T-cell (primary cell): ENCODE data around the gene C10orf90. TPM values are rescaled to one million over a fixed set of nuclear protein-coding genes. Genes with fewer than 3 reads are reported as not detected.
"Not testable (repeated sequence)": the region's sequence is repeated elsewhere in the genome, so short reads cannot be mapped to it uniquely, and the experiment has no call there.

Experiments used
- ATAC-seq, 4 experiments: fragments of 200-7000 bp in 3 of 4; fragments of 150-1000 bp in 1 of 4; cut with Tn5 transposase; replicated peaks in 1 of 4; 1 replicate in 3 of 4; 2 replicates in 1 of 4; pipeline ENCODE4 v1.10.0; 2021; ENCODE audit warnings: moderate library complexity in 3 of 4, mild to moderate bottlenecking in 2 of 4, moderate number of reproducible peaks in 1 of 4
- CTCF ChIA-PET, 2 donors: fragments of 300-600 bp; sonication (Branson Sonifier 250); formaldehyde crosslinking; loops; one replicate each; lab custom pipeline; 2022; ENCODE audit warnings: antibody characterized with exemption in 2 of 2; lab: Charles Lee
- POLR2A ChIA-PET, 2 donors: fragments of 300-600 bp; sonication (Branson Sonifier 250); formaldehyde crosslinking; loops; one replicate each; lab custom pipeline; 2022; ENCODE audit warnings: antibody characterized with exemption in 2 of 2; lab: Charles Lee
- DNase-seq, 35 experiments: peaks; one replicate each; pipeline versions ENCODE4 v3.0.0 to v3.0.0-alpha.2; 2013 to 2023
- H3K27ac ChIP-seq: one replicate; pipeline ENCODE4 v1.5.1; 2013; ENCODE audit warnings: low read length
- H3K27me3 ChIP-seq, 2 experiments: replicated peaks in 1 of 2; 1 replicate in 1 of 2; 2 replicates in 1 of 2; pipeline versions ENCODE4 v1.6.1 to v1.7.0; 2013; ENCODE audit warnings: low read length in 1 of 2, mixed read lengths in 1 of 2; ENCODE audit not compliant: control insufficient read depth in 2 of 2, insufficient read depth in 2 of 2; ENCODE audit errors: extremely low read depth in 1 of 2
- H3K36me3 ChIP-seq, 2 donors: 1 replicate in 1 of 2; 2 replicates in 1 of 2; pipeline versions ENCODE4 v1.6.1 to v1.7.0; 2013; ENCODE audit warnings: low read length in 1 of 2; ENCODE audit not compliant: control insufficient read depth in 2 of 2, insufficient read depth in 1 of 2; ENCODE audit errors: extremely low read depth in 1 of 2
- H3K4me1 ChIP-seq, 2 experiments: 1 replicate in 1 of 2; 2 replicates in 1 of 2; pipeline versions ENCODE4 v1.6.1 to v1.7.0; 2013; ENCODE audit warnings: low read length in 2 of 2, mixed read lengths in 1 of 2; ENCODE audit not compliant: insufficient read depth in 2 of 2, control insufficient read depth in 1 of 2; ENCODE audit errors: extremely low read depth in 1 of 2
- H3K4me3 ChIP-seq, 2 donors: 1 replicate in 1 of 2; 2 replicates in 1 of 2; pipeline versions ENCODE4 v1.5.1 to v1.7.0; 2013; ENCODE audit warnings: mild to moderate bottlenecking in 2 of 2, low read length in 1 of 2, moderate library complexity in 1 of 2; ENCODE audit not compliant: control insufficient read depth in 1 of 2; ENCODE audit errors: extremely low read depth in 1 of 2
- H3K9me3 ChIP-seq: 2 replicates; pipeline ENCODE4 v1.7.0; 2013
- H3K27ac Mint-ChIP-seq, 2 donors: one replicate each; pipeline ENCODE4 v1.8.0; 2020 to 2021; ENCODE audit warnings: mild to moderate bottlenecking in 2 of 2, mixed read lengths in 2 of 2
- H3K27me3 Mint-ChIP-seq, 2 donors: one replicate each; pipeline ENCODE4 v1.8.0; 2021 to 2022; ENCODE audit warnings: mixed read lengths in 2 of 2
- H3K36me3 Mint-ChIP-seq: one replicate; pipeline ENCODE4 v1.8.0; 2021; ENCODE audit warnings: mixed read lengths
- H3K4me1 Mint-ChIP-seq, 3 donors: one replicate each; pipeline ENCODE4 v1.8.0; 2020 to 2022; ENCODE audit warnings: mixed read lengths in 3 of 3, mild to moderate bottlenecking in 1 of 3
- H3K4me3 Mint-ChIP-seq, 3 donors: one replicate each; pipeline ENCODE4 v1.8.0; 2020 to 2022; ENCODE audit warnings: mild to moderate bottlenecking in 3 of 3, mixed read lengths in 3 of 3, moderate library complexity in 3 of 3
- H3K9me3 Mint-ChIP-seq, 3 donors: one replicate each; pipeline ENCODE4 v1.8.0; 2020 to 2022; ENCODE audit warnings: mixed read lengths in 3 of 3
- WGBS: methylation state at CpG from one replicate; pipeline ENCODE4 v1.1.5; 2013; ENCODE audit warnings: missing lambda C conversion rate; ENCODE audit not compliant: insufficient coverage; 5-methylcytosine and 5-hydroxymethylcytosine counted together
- total RNA-seq, 35 experiments: library from RNA in 6 of 35; stranded (reverse) in 6 of 35; fragments of 120-200 nt in 1 of 35; gene quantifications; one replicate each; pipeline versions ENCODE4 v1.2.1 to v1.2.4 and lab custom pipeline; 2013 to 2026

Gene C10orf90
- total RNA-seq, 5 donors from 2014 or later (not counting 1 experiment from before 2014, with no cell fraction given): not detected

DNA sequence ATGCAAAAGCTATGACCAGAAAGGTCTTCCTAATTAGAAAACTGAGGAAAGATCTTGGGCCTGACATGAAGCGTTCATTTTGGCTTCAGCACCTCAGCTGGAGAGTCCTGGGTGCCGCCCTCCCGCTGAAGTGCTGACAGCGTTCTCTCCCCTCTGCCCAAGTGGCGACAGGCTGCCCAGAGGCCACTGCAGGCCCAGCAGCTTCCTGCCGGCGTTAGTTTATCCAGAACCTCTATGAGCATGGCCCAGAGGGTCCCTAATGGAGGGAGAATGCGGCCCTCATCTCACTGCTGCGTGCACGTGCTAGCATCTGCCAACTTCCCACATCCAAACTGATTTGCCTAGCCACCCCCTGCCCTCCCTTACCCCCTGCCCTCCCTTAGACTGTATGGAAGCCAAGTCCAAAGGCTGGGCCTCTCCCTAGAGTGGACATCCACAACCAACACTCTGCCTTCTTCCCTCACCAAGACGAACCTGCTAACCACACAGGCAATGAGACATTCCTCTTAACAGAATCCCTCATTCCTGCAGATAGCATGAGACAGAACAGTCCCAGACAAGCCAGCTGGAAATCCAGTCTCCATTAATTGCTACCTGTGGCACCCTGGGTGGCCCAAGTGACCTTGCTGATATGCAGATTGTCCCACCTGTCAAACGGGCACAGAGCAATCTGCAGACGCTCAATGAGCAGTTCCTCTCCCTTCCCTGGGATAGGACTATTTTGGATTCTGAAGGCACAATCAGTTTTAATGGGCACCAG is 108.4 kb downstream of the C10orf90 start:
- peaks cover 0 to 3% of the 10 kb centered on the region in 2 experiments for H3K27me3 ChIP-seq
- peaks cover 3% of the 10 kb centered on the region in 2 donors for H3K27me3 Mint-ChIP-seq
- no peak overlapping the region for H3K27ac ChIP-seq
- H3K9me3 ChIP-seq: no peaks in the 10 kb centered on the region
- no peaks in the 10 kb centered on the region for H3K36me3 ChIP-seq
- H3K27ac Mint-ChIP-seq: no peak overlapping the region
- H3K4me3 Mint-ChIP-seq: no peak overlapping the region
- ChIA-PET CTCF (no interaction called here), POLR2A (no interaction called here)
- no peaks in the 10 kb centered on the region for H3K4me1 Mint-ChIP-seq
- H3K4me1 ChIP-seq: no peaks in the 10 kb centered on the region
- peaks cover 0 to 4% (median 0%) of the 10 kb centered on the region in 3 donors for H3K9me3 Mint-ChIP-seq
- WGBS: 52% methylated on average over 9 of the region's 13 CpGs
- no peak for DNase-seq
- H3K4me3 ChIP-seq: no peak overlapping the region
- H3K36me3 Mint-ChIP-seq: no peaks in the 10 kb centered on the region
- no peak for ATAC-seq

DNA sequence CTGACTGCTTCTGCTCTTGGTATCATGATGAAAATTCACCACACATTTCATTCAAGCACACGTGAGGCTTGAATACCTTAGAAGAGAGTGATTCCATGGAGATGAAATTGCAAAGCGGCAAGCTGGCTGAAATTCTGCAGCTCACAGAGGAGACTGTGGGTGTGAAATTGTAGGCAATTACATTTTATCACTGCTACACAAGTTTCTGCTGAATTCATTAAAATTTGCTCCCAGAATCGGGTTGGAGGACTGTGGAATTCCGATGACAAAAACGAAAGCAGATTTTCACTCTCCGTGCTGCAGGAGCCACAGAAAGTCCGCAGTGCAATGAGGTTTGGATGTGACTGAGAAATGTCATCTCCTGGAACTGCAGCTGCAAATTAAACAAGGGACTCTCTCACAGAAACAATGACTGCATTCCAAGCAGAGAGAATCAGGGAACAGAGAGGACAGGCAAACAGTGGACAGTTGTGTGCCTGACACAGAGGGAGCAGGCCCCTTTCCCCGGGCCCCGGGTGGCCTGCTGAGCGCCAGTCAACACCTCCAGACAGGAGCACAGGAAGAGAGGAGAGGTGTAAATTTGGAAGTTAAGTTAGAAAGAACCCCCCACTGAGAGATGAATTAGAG is 109.1 kb downstream of the C10orf90 start:
- H3K27ac ChIP-seq: no peak overlapping the region
- Mint-ChIP-seq H3K36me3 (no peaks in the 10 kb centered on the region), H3K27me3 (peaks cover 2 to 3% of the 10 kb centered on the region in 2 donors), H3K4me3 (no peak overlapping the region), H3K27ac (no peak overlapping the region), H3K9me3 (peaks cover 0 to 4% (median 0%) of the 10 kb centered on the region in 3 donors), H3K4me1 (no peaks in the 10 kb centered on the region)
- 63% methylated on average over 7 of the region's 10 CpGs for WGBS
- H3K36me3 ChIP-seq: no peaks in the 10 kb centered on the region
- DNase-seq (no peak), ATAC-seq (no peak)
- H3K9me3 ChIP-seq: no peaks in the 10 kb centered on the region
- H3K27me3 ChIP-seq: peaks cover 0 to 3% of the 10 kb centered on the region in 2 experiments
- no peak overlapping the region for H3K4me3 ChIP-seq
- ChIA-PET CTCF (interaction anchor here in 1 of 2 donors (0.6 kb wide), 1 partner anchor 854 kb away, joined by 3 read pairs; no protein-coding TSS in a partner anchor), POLR2A (no interaction called here)
- H3K4me1 ChIP-seq: no peaks in the 10 kb centered on the region

DNA sequence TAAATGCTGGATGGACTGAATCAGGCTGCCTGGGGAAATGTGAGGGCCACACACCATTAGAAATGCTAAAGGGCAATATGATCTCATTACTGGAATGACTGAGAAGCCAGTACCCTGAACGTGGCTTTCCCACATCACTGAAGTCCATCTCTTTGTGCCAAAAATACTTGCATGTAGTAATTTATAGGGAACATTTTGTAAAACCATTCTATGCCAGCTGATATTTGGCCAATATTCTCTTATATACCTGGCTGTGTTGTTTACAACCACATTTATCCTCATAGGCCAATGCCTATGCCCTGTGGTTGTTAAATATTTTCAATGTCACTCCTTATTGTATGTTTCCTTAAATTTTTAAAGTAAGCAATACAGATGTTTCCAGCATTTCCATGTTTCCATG is 111.6 kb downstream of the C10orf90 start:
- H3K4me3 Mint-ChIP-seq: no peak overlapping the region
- no peak for DNase-seq
- no peaks in the 10 kb centered on the region for H3K4me1 Mint-ChIP-seq
- no peak overlapping the region for H3K27ac Mint-ChIP-seq
- Histone ChIP-seq H3K27ac (no peak overlapping the region), H3K4me1 (no peaks in the 10 kb centered on the region), H3K9me3 (no peaks in the 10 kb centered on the region), H3K4me3 (no peak overlapping the region), H3K36me3 (no peaks in the 10 kb centered on the region), H3K27me3 (peaks cover 0 to 3% of the 10 kb centered on the region in 2 experiments)
- POLR2A ChIA-PET: no interaction called here
- CTCF ChIA-PET: no interaction called here
- H3K36me3 Mint-ChIP-seq: no peaks in the 10 kb centered on the region
- ATAC-seq: no peak
- H3K27me3 Mint-ChIP-seq: peaks cover 0 to 3% of the 10 kb centered on the region in 2 donors
- no CpG with 5 or more reads among the region's 1 CpG for WGBS
- peaks cover 0 to 3% (median 0%) of the 10 kb centered on the region in 3 donors for H3K9me3 Mint-ChIP-seq

DNA sequence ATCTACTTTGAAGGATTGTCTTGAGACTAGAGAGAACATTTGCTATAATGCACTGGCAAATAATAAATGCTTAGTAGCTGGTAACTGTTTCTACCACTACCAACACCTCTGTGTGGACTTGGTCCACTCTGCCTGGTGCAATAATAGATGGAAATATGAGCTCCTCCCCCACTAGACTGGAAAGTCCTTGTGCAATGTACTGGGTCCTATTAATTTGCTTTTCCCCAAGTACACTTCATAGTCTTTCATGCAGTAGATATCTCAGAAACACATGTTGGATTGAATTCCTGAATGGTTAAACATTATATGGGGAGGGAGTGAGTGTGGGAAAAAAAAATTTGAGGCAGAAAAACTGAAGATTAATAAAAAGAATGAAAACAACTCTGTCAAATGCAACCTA is 119.3 kb downstream of the C10orf90 start:
- no peaks in the 10 kb centered on the region for H3K36me3 Mint-ChIP-seq

DNA sequence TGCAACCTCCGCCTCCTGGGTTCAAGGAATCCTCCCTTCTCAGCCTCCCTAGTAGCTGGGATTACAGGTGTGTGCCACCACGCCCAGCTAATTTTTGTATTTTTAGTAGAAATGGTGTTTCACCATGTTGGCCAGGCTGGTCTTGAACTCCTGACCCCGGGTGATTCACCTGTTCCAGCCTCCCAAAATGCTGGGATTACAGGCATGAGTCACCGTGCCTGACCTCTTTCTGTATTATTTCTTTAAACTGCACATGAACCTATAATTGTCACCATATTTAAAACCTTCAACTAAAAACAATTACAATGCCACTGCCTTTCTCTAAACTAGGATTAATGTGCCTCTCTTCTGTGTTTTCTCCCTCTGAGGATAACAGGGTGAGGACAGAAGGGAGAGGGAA is 119.9 kb downstream of the C10orf90 start:
- H3K9me3 Mint-ChIP-seq, H3K4me3 ChIP-seq, ATAC-seq, H3K4me1 Mint-ChIP-seq, H3K9me3 ChIP-seq, H3K27me3 ChIP-seq, H3K36me3 ChIP-seq, H3K4me3 Mint-ChIP-seq, H3K4me1 ChIP-seq, H3K27ac Mint-ChIP-seq, H3K27me3 Mint-ChIP-seq, H3K27ac ChIP-seq, H3K36me3 Mint-ChIP-seq, DNase-seq: not testable (repeated sequence)
- 60% methylated on average over 1 of the region's 4 CpGs for WGBS
- ChIA-PET POLR2A (interaction anchor here in 1 of 2 donors (0.7 kb wide), 1 partner anchor 496 kb away, joined by 7 read pairs; no protein-coding TSS in a partner anchor), CTCF (interaction anchor here in 1 of 2 donors (0.6 kb wide), 1 partner anchor 632 kb away, joined by 3 read pairs; no protein-coding TSS in a partner anchor)

More for the DNA sequence above, 119.3 kb downstream of the C10orf90 start:
- peaks cover 0 to 3% (median 0%) of the 10 kb centered on the region in 3 donors for H3K9me3 Mint-ChIP-seq
- no peaks in the 10 kb centered on the region for H3K27me3 ChIP-seq
- POLR2A ChIA-PET: no interaction called here
- H3K27ac ChIP-seq: no peak overlapping the region
- no peaks in the 10 kb centered on the region for H3K9me3 ChIP-seq
- no peak for ATAC-seq
- no peak overlapping the region for H3K4me3 Mint-ChIP-seq
- no peaks in the 10 kb centered on the region for H3K4me1 Mint-ChIP-seq
- no peaks in the 10 kb centered on the region for H3K27me3 Mint-ChIP-seq
- no peak for DNase-seq
- H3K4me1 ChIP-seq: no peaks in the 10 kb centered on the region
- H3K4me3 ChIP-seq: no peak overlapping the region
- CTCF ChIA-PET: interaction anchor here in 1 of 2 donors (0.6 kb wide), 1 partner anchor 632 kb away, joined by 3 read pairs; no protein-coding TSS in a partner anchor
- H3K36me3 ChIP-seq: no peaks in the 10 kb centered on the region
- H3K27ac Mint-ChIP-seq: no peak overlapping the region

DNA sequence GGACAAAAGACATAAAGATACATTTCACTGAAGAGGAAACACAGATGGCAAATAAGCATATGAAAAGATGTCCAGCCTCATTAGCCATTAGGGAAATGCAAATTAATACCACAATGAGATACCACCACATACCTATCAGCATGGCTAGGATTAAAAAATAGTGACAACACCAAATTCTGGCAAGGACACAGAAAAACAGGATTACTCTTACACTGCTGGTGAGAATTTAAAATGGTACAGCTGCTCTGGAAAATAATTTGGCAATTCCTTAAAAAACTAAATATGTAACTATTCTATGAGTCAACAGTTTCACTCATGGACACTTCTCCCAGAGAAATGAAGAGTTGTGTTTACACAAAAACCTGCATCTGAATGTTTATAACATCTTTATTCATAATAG is 121.1 kb downstream of the C10orf90 start:
- ATAC-seq (no peak), DNase-seq (no peak)
- no peaks in the 10 kb centered on the region for H3K4me1 ChIP-seq
- H3K4me3 ChIP-seq: no peak overlapping the region
- Mint-ChIP-seq H3K27ac (no peak overlapping the region), H3K9me3 (no peaks in the 10 kb centered on the region), H3K36me3 (no peaks in the 10 kb centered on the region), H3K4me1 (no peaks in the 10 kb centered on the region), H3K27me3 (no peaks in the 10 kb centered on the region), H3K4me3 (no peak overlapping the region)
- no peaks in the 10 kb centered on the region for H3K9me3 ChIP-seq
- H3K36me3 ChIP-seq: no peaks in the 10 kb centered on the region
- ChIA-PET CTCF (no interaction called here), POLR2A (no interaction called here)
- no peak overlapping the region for H3K27ac ChIP-seq
- no peaks in the 10 kb centered on the region for H3K27me3 ChIP-seq
